Type B pancreatic cell (in vitro differentiated cells): Measurements from ENCODE around the gene SWSAP1. TPM values are rescaled to one million over a fixed set of nuclear protein-coding genes. Genes with fewer than 3 reads are reported as not detected.
A peak's percentile ranks its signal among the peaks of the same experiment; 100 is the strongest.
"Not testable (repeated sequence)": the region's sequence is repeated elsewhere in the genome, so short reads cannot be mapped to it uniquely, and the experiment has no call there.

Experiments used
- DNase-seq: peaks from one replicate; pipeline ENCODE4 v3.0.0; 2021; ENCODE audit warnings: mixed read lengths; ENCODE audit not compliant: unreplicated experiment; ENCODE audit errors: extremely low spot score
- H3K27ac Mint-ChIP-seq: 2 replicates; pipeline ENCODE4 v1.8.0; 2021; ENCODE audit warnings: mild to moderate bottlenecking, mixed read lengths
- H3K27me3 Mint-ChIP-seq: 2 replicates; pipeline ENCODE4 v1.8.0; 2021; ENCODE audit warnings: mixed read lengths
- H3K36me3 Mint-ChIP-seq: 2 replicates; pipeline ENCODE4 v1.8.0; 2021; ENCODE audit warnings: mixed read lengths
- H3K4me1 Mint-ChIP-seq: one replicate; pipeline ENCODE4 v1.8.0; 2021; ENCODE audit warnings: mixed read lengths; ENCODE audit not compliant: unreplicated experiment
- H3K4me3 Mint-ChIP-seq: 2 replicates; pipeline ENCODE4 v1.8.0; 2021; ENCODE audit warnings: mild to moderate bottlenecking, mixed read lengths
- H3K9me3 Mint-ChIP-seq: 2 replicates; pipeline ENCODE4 v1.8.0; 2021; ENCODE audit warnings: mixed read lengths
- CTCF ChIP-seq: fragments of 200-600 bp; sonication (generic); conservative IDR thresholded peaks from 2 replicates; pipeline ENCODE4 v1.5.0; 2021; ENCODE audit warnings: antibody characterized with exemption, mild to moderate bottlenecking
- total RNA-seq: library from RNA; stranded (reverse); gene quantifications from 2 replicates; pipeline ENCODE4 v1.2.1, GENCODE V29; 2021; ENCODE audit warnings: low replicate concordance

SWSAP1 gene
- total RNA-seq, 1 donor from 2014 or later = 2.7 TPM

GRCh38 chr19:11404588-11405222 lies 30.2 kb downstream of the SWSAP1 start:
- Mint-ChIP-seq H3K4me1 (peaks cover 7% of the 10 kb centered on the region), H3K27me3 (no peaks in the 10 kb centered on the region), H3K9me3 (no peaks in the 10 kb centered on the region), H3K4me3 (no peak overlapping the region), H3K36me3 (no peaks in the 10 kb centered on the region), H3K27ac (peak overlapping the region; percentile 50)
- no peak for DNase-seq
- TF ChIP-seq CTCF = no peak

GRCh38 chr19:11405846-11406643 lies 31.6 kb downstream of the SWSAP1 start:
- Mint-ChIP-seq H3K4me1 (peaks cover 7% of the 10 kb centered on the region), H3K36me3 (no peaks in the 10 kb centered on the region), H3K27me3 (no peaks in the 10 kb centered on the region), H3K9me3 (no peaks in the 10 kb centered on the region), H3K4me3 (no peak overlapping the region), H3K27ac (no peak overlapping the region)
- no peak for DNase-seq
- TF ChIP-seq CTCF = no peak

GRCh38 chr19:11406703-11407236 lies 32.3 kb downstream of the SWSAP1 start:
- not testable (repeated sequence) for H3K4me3 Mint-ChIP-seq, H3K27me3 Mint-ChIP-seq, H3K9me3 Mint-ChIP-seq, DNase-seq, H3K27ac Mint-ChIP-seq, H3K36me3 Mint-ChIP-seq, H3K4me1 Mint-ChIP-seq

GRCh38 chr19:11408591-11408990 lies 34.1 kb downstream of the SWSAP1 start:
- Mint-ChIP-seq H3K36me3 (no peaks in the 10 kb centered on the region), H3K4me1 (peaks cover 7% of the 10 kb centered on the region), H3K4me3 (no peak overlapping the region), H3K27me3 (no peaks in the 10 kb centered on the region), H3K27ac (no peak overlapping the region), H3K9me3 (no peaks in the 10 kb centered on the region)
- no peak for DNase-seq
- TF ChIP-seq CTCF = no peak

GRCh38 chr19:11410682-11411081 lies 36.2 kb downstream of the SWSAP1 start:
- Mint-ChIP-seq H3K27ac (peak overlapping the region; percentile 31), H3K4me3 (no peak overlapping the region), H3K9me3 (no peaks in the 10 kb centered on the region), H3K36me3 (no peaks in the 10 kb centered on the region), H3K27me3 (peaks cover 2% of the 10 kb centered on the region), H3K4me1 (peaks cover 4% of the 10 kb centered on the region)
- TF ChIP-seq CTCF = no peak
- no peak for DNase-seq

GRCh38 chr19:11414544-11414943 lies 40.1 kb downstream of the SWSAP1 start:
- H3K4me1 Mint-ChIP-seq = peaks cover 4% of the 10 kb centered on the region
- peaks cover 27% of the 10 kb centered on the region for H3K27me3 Mint-ChIP-seq
- no peak overlapping the region for H3K4me3 Mint-ChIP-seq
- no peak for DNase-seq
- no peaks in the 10 kb centered on the region for H3K36me3 Mint-ChIP-seq
- no peak for TF ChIP-seq CTCF
- H3K27ac Mint-ChIP-seq = no peak overlapping the region
- H3K9me3 Mint-ChIP-seq = no peaks in the 10 kb centered on the region
